GM23338 (cell line): Measurements from ENCODE around the gene FHOD1. TPM values are rescaled to one million over a fixed set of nuclear protein-coding genes. Genes with fewer than 3 reads are reported as not detected.

Source experiments
- ATAC-seq: fragments of 200-7000 bp; cut with Tn5 transposase; 3 replicates; pipeline ENCODE4 v1.9.1; 2020
- DNase-seq: peaks from one replicate; pipeline ENCODE4 v3.0.0-alpha.2; 2015; ENCODE audit warnings: low spot score
- H2AFZ ChIP-seq: fragments of 200-600 bp; sonication (generic); 2 replicates; pipeline ENCODE4 v1.8.0; 2016; ENCODE audit warnings: antibody characterized with exemption, mild to moderate bottlenecking, moderate library complexity
- H3F3A ChIP-seq: fragments of 200-600 bp; sonication (generic); replicated peaks from 2 replicates; pipeline ENCODE4 v1.8.0; 2017; ENCODE audit warnings: antibody characterized with exemption, mixed run types, low read depth
- H3K27ac ChIP-seq: fragments of 200-600 bp; sonication (generic); 2 replicates; pipeline ENCODE4 v1.6.1; 2016; ENCODE audit warnings: low read depth
- H3K27me3 ChIP-seq: fragments of 200-600 bp; sonication (generic); 2 replicates; pipeline ENCODE4 v1.8.0; 2016; ENCODE audit warnings: mild to moderate bottlenecking, mixed run types, moderate library complexity; ENCODE audit not compliant: insufficient read depth
- H3K36me3 ChIP-seq: fragments of 200-600 bp; sonication (generic); 2 replicates; pipeline ENCODE4 v1.8.0; 2016; ENCODE audit warnings: mild to moderate bottlenecking; ENCODE audit not compliant: insufficient read depth
- H3K4me1 ChIP-seq: fragments of 200-600 bp; sonication (generic); 2 replicates; pipeline ENCODE4 v1.8.0; 2016; ENCODE audit warnings: mild to moderate bottlenecking, moderate library complexity; ENCODE audit not compliant: insufficient read depth
- H3K4me2 ChIP-seq: fragments of 200-600 bp; sonication (generic); 2 replicates; pipeline ENCODE4 v1.7.1; 2017; ENCODE audit warnings: mixed run types
- H3K4me3 ChIP-seq: fragments of 200-600 bp; sonication (generic); 2 replicates; pipeline ENCODE4 v1.6.1; 2016; ENCODE audit warnings: mixed run types
- H3K79me2 ChIP-seq: fragments of 200-600 bp; sonication (generic); replicated peaks from 2 replicates; pipeline ENCODE4 v1.8.0; 2017; ENCODE audit warnings: mild to moderate bottlenecking; ENCODE audit not compliant: insufficient read depth
- H3K9me2 ChIP-seq: fragments of 200-600 bp; sonication (generic); 2 replicates; pipeline ENCODE4 v1.8.0; 2017; ENCODE audit not compliant: insufficient read depth
- H4K20me1 ChIP-seq: fragments of 200-600 bp; sonication (generic); replicated peaks from 2 replicates; pipeline ENCODE4 v1.8.0; 2017; ENCODE audit warnings: mild to moderate bottlenecking; ENCODE audit not compliant: insufficient read depth
- H3K27ac Mint-ChIP-seq: 2 replicates; pipeline ENCODE4 v1.8.0; 2020; ENCODE audit warnings: inconsistent platforms, mild to moderate bottlenecking, moderate library complexity, mixed read lengths
- H3K27me3 Mint-ChIP-seq: 3 replicates; pipeline ENCODE4 v1.8.0; 2022; ENCODE audit warnings: low read depth, mild to moderate bottlenecking, moderate library complexity, mixed read lengths, inconsistent platforms; ENCODE audit not compliant: insufficient read depth, poor library complexity
- H3K36me3 Mint-ChIP-seq: 3 replicates; pipeline ENCODE4 v1.8.0; 2021; ENCODE audit warnings: low read depth, mild to moderate bottlenecking, inconsistent platforms, moderate library complexity, mixed read lengths
- H3K4me1 Mint-ChIP-seq: 3 replicates; pipeline ENCODE4 v1.8.0; 2020; ENCODE audit warnings: mild to moderate bottlenecking, inconsistent platforms, mixed read lengths
- H3K4me3 Mint-ChIP-seq: 3 replicates; pipeline ENCODE4 v1.8.0; 2021; ENCODE audit warnings: moderate library complexity, mild to moderate bottlenecking, inconsistent platforms, mixed read lengths
- H3K9me3 Mint-ChIP-seq: 3 replicates; pipeline ENCODE4 v1.8.0; 2020; ENCODE audit warnings: moderate library complexity, mild to moderate bottlenecking, inconsistent platforms, mixed read lengths
- CTCF ChIP-seq, 2 experiments: fragments of 200-600 bp in 1 of 2; sonication (generic) in 1 of 2; conservative IDR thresholded peaks; 2 replicates each; pipeline versions ENCODE4 v1.5.1 to v1.6.1; 2016 to 2017; ENCODE audit warnings: antibody characterized with exemption in 2 of 2, low read depth in 2 of 2, mild to moderate bottlenecking in 2 of 2, moderate library complexity in 1 of 2
- ETS1 ChIP-seq: IDR thresholded peaks from 2 replicates; pipeline ENCODE4 v1.6.1; 2016; ENCODE audit warnings: antibody characterized with exemption
- EZH2 ChIP-seq: fragments of 200-600 bp; sonication (generic); IDR thresholded peaks from one replicate; pipeline ENCODE4 v1.8.0; 2017; ENCODE audit warnings: antibody characterized with exemption, mild to moderate bottlenecking, low read depth; ENCODE audit not compliant: unreplicated experiment
- EZH2phosphoT487 ChIP-seq: fragments of 200-600 bp; sonication (generic); IDR thresholded peaks from one replicate; pipeline ENCODE4 v1.8.1; 2018; ENCODE audit warnings: antibody characterized with exemption; ENCODE audit not compliant: unreplicated experiment
- JUNB ChIP-seq: IDR thresholded peaks from one replicate; pipeline ENCODE4 v1.6.1; 2016; ENCODE audit warnings: antibody characterized with exemption; ENCODE audit not compliant: unreplicated experiment
- POLR2AphosphoS5 ChIP-seq: IDR thresholded peaks from 2 replicates; pipeline ENCODE4 v1.6.1; 2016; ENCODE audit warnings: antibody characterized with exemption, low read depth
- STAT1 ChIP-seq: IDR thresholded peaks from one replicate; pipeline ENCODE4 v1.6.1; 2016; ENCODE audit warnings: antibody characterized with exemption; ENCODE audit not compliant: unreplicated experiment
- ZNF114 ChIP-seq: fragments of 250-450 bp; sonication (Bioruptor Pico); IDR thresholded peaks from 2 replicates; pipeline ENCODE4 v1.5.0; 2020; ENCODE audit warnings: mild to moderate bottlenecking, moderate library complexity
- ZNF331 ChIP-seq: fragments of 250-450 bp; sonication (Bioruptor Pico); IDR thresholded peaks from 2 replicates; pipeline ENCODE4 v1.5.0; 2020; ENCODE audit warnings: low read depth, mild to moderate bottlenecking, moderate library complexity
- ZNF462 ChIP-seq: fragments of 250-450 bp; sonication (Bioruptor Pico); IDR thresholded peaks from 2 replicates; pipeline ENCODE4 v1.5.0; 2020; ENCODE audit warnings: mild to moderate bottlenecking, moderate library complexity
- polyA plus RNA-seq: library from polyadenylated mRNA; unstranded; fragments of >200 nt; fragmentation: Nextera tagmentation; extraction: Ambion mirVana; gene quantifications from 2 replicates; pipeline ENCODE4 v1.2.1, GENCODE V29; 2016
- total RNA-seq: library from RNA; depleted of rRNA; stranded (reverse); fragments of >200 nt; shearing (Covaris generic); gene quantifications from 2 replicates; pipeline ENCODE4 v1.2.3, GENCODE V29; 2014

Gene FHOD1
- total and polyA plus RNA-seq, 2 experiments from 2014 or later = 26.2 to 52.7 TPM

GRCh38 chr16:67282447-67282805 lies 35.1 kb upstream of the FHOD1 start:
- Mint-ChIP-seq H3K27me3 (peaks cover 6% of the 10 kb centered on the region), H3K36me3 (peaks cover 5% of the 10 kb centered on the region; the same call in 2 of the 3 replicates), H3K27ac (no peak overlapping the region), H3K4me1 (peaks cover 2% of the 10 kb centered on the region), H3K4me3 (no peak overlapping the region), H3K9me3 (no peaks in the 10 kb centered on the region)
- Histone ChIP-seq H3F3A (no peaks in the 10 kb centered on the region), H2AFZ (no peak overlapping the region), H3K4me2 (no peak overlapping the region), H3K27me3 (peaks cover 13% of the 10 kb centered on the region), H3K4me1 (peaks cover 5% of the 10 kb centered on the region; the same call in 1 of the 2 replicates), H3K79me2 (no peaks in the 10 kb centered on the region), H3K9me2 (no peaks in the 10 kb centered on the region), H3K4me3 (no peak overlapping the region), H4K20me1 (no peaks in the 10 kb centered on the region), H3K36me3 (no peaks in the 10 kb centered on the region), H3K27ac (no peak overlapping the region)
- ATAC-seq (no peak), DNase-seq (no peak)
- TF ChIP-seq ETS1 (no peak), CTCF (conservative IDR thresholded peaks at IDR 0.05; ENCODE audit: low read depth in 2 of 2) (no peak), STAT1 (no peak), ZNF114 (CRISPR knock-in tag) (no peak), POLR2AphosphoS5 (no peak)

- Histone ChIP-seq H3K27me3 (peaks cover 13% of the 10 kb centered on the region), H3K4me3 (no peak overlapping the region), H3K4me1 (peaks cover 5% of the 10 kb centered on the region; the same call in 1 of the 2 replicates), H3K79me2 (no peaks in the 10 kb centered on the region), H3K27ac (no peak overlapping the region), H4K20me1 (no peaks in the 10 kb centered on the region), H3F3A (no peaks in the 10 kb centered on the region), H2AFZ (no peak overlapping the region), H3K36me3 (no peaks in the 10 kb centered on the region), H3K4me2 (no peak overlapping the region), H3K9me2 (no peaks in the 10 kb centered on the region)
- Mint-ChIP-seq H3K9me3 (no peaks in the 10 kb centered on the region), H3K36me3 (peaks cover 5% of the 10 kb centered on the region; the same call in 2 of the 3 replicates), H3K27ac (no peak overlapping the region), H3K4me3 (no peak overlapping the region), H3K4me1 (peaks cover 2% of the 10 kb centered on the region), H3K27me3 (peaks cover 6% of the 10 kb centered on the region)
- DNase-seq (no peak), ATAC-seq (no peak)
- TF ChIP-seq EZH2 = no peak
- TF ChIP-seq EZH2phosphoT487 = no peak
- TF ChIP-seq ZNF114 (CRISPR knock-in tag) = no peak
- TF ChIP-seq ETS1 = no peak
- TF ChIP-seq ZNF462 = no peak
- TF ChIP-seq POLR2AphosphoS5 = no peak
- no peak for TF ChIP-seq JUNB
- no peak for TF ChIP-seq ZNF331
These were observed 34.5 kb upstream of the FHOD1 start for GRCh38 chr16:67281536-67282446.
